GM12873 (cell line): ENCODE data around the gene NKPD1.

Experiments
- TF ChIP-seq, protein P1 (sequence below): IDR thresholded peaks from 2 replicates; pipeline ENCODE4 v1.5.1; 2012; ENCODE audit warnings: low read depth, mild to moderate bottlenecking, moderate library complexity, low read length, control low read depth; ENCODE audit not compliant: insufficient read depth; ENCODE audit errors: missing control alignments

NKPD1 gene

DNA sequence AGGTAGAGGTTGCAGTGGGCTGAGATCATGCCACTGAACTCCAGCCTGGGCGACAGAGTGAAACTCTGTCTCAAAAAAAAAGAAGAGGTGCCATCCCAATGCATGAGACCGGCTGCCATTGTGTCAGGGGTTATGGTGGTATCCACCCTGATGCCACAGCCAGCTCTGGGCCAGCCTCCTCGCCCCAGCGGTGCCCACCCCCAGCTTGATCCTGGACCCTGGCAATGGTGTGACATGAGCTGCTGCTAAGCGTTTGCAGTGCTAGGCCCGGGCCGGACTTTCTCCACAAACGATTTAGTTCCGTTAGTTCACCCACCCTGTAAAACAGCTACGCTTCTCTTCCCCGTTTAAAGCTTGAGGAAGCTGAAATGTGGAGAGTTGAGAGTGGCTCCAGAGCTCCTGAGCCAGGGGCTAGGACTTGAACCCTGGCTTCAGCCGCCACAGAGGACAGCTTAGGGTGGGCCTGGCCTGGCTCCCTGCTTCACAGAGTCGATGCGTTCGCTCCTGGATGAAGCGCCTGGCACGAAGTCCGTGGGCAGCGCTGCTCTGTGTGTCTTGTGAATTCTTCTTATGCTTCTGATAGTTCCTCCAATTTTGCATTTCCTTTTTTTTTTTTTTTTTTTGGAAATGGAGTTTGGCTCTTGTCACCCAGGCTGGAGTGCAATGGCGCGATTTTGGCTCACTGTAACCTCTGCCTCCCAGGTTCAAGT is 25.5 kb downstream of the NKPD1 start:
- TF ChIP-seq, protein P1, sequence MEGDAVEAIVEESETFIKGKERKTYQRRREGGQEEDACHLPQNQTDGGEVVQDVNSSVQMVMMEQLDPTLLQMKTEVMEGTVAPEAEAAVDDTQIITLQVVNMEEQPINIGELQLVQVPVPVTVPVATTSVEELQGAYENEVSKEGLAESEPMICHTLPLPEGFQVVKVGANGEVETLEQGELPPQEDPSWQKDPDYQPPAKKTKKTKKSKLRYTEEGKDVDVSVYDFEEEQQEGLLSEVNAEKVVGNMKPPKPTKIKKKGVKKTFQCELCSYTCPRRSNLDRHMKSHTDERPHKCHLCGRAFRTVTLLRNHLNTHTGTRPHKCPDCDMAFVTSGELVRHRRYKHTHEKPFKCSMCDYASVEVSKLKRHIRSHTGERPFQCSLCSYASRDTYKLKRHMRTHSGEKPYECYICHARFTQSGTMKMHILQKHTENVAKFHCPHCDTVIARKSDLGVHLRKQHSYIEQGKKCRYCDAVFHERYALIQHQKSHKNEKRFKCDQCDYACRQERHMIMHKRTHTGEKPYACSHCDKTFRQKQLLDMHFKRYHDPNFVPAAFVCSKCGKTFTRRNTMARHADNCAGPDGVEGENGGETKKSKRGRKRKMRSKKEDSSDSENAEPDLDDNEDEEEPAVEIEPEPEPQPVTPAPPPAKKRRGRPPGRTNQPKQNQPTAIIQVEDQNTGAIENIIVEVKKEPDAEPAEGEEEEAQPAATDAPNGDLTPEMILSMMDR, result no peak

DNA sequence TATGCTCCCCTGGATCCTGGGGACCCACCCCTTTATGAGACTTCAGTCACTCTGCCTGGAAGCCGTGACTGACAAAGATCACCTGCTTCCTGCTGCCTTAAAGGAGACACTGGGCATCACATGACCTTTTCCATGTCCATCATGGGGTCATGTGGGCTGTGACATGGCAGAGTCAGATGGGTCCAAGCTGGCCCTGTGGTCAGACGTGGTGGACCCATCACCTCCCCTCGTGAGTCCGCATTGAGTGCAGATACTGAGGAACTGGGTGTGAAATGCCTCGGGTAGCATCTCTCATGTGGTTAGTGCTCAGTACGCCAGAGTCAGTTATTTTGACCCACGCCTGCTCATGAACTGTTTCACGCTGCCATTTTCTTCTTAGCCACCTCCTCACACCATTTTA is 27.1 kb downstream of the NKPD1 start:
- TF ChIP-seq, protein P1, result no peak

- TF ChIP-seq, protein P1, result peak; percentile 56
Observed at GRCh38 chr19:45130888-45131615, 29.7 kb downstream of the NKPD1 start.

GRCh38 chr19:45130236-45130635 is 30.5 kb downstream of the NKPD1 start:
- TF ChIP-seq, protein P1, result no peak

DNA sequence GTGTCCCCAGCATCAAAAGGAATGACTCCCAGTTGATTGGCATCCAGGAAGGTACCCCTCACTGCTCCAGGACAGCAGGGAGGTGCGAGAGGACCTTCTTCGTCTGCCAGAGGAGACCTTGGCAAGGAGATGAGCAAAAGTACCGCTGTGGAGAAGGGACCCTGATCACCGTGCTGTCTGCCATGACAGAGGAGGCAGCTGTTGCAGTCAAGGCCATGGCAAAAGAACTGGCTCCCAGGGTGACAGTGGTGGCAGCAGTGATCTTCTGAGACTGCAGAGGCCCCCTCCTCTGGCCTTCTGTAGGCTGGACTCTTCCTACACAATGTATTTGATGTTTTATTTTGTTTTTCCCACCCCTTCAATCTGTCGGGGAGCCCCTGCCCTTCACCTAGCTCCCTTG is 32.0 kb downstream of the NKPD1 start:
- TF ChIP-seq, protein P1, result no peak

GRCh38 chr19:45128146-45128545 is 32.6 kb downstream of the NKPD1 start:
- TF ChIP-seq, protein P1, result no peak

- TF ChIP-seq, protein P1, result no peak
Observed at GRCh38 chr19:45126654-45127053, 34.1 kb downstream of the NKPD1 start.
